Smooth muscle cell (in vitro differentiated cells): ENCODE results near the gene CNKSR2. TPM values are rescaled to one million over a fixed set of nuclear protein-coding genes. Genes with fewer than 3 reads are reported as not detected.

ENCODE experiments used
- DNase-seq: peaks from one replicate; lab custom pipeline; 2025; ENCODE audit not compliant: unreplicated experiment; lab: John Stamatoyannopoulos, UW
- H2AFZ ChIP-seq: fragments of 200-600 bp; sonication (generic); 2 replicates; pipeline ENCODE4 v1.6.0; 2016; ENCODE audit warnings: antibody characterized with exemption, low read depth, mild to moderate bottlenecking
- H3F3A ChIP-seq: fragments of 200-600 bp; sonication (generic); 2 replicates; pipeline ENCODE4 v1.6.0; 2017; ENCODE audit warnings: antibody characterized with exemption, low read depth
- H3K27ac ChIP-seq: fragments of 200-600 bp; sonication (generic); 2 replicates; pipeline ENCODE4 v1.5.1; 2016; ENCODE audit warnings: low read depth, mild to moderate bottlenecking
- H3K27me3 ChIP-seq: fragments of 200-600 bp; sonication (generic); 2 replicates; pipeline ENCODE4 v1.6.1; 2016; ENCODE audit warnings: low read depth, mild to moderate bottlenecking
- H3K36me3 ChIP-seq: fragments of 200-600 bp; sonication (generic); 2 replicates; pipeline ENCODE4 v1.5.1; 2016; ENCODE audit warnings: low read depth
- H3K4me1 ChIP-seq: fragments of 200-600 bp; sonication (generic); 2 replicates; pipeline ENCODE4 v1.5.1; 2016; ENCODE audit warnings: low read depth
- H3K4me2 ChIP-seq: fragments of 200-600 bp; sonication (generic); 2 replicates; pipeline ENCODE4 v1.6.0; 2016; ENCODE audit warnings: mild to moderate bottlenecking
- H3K4me3 ChIP-seq: fragments of 200-600 bp; sonication (generic); 2 replicates; pipeline ENCODE4 v1.5.1; 2016; ENCODE audit warnings: mild to moderate bottlenecking
- H3K79me2 ChIP-seq: fragments of 200-600 bp; sonication (generic); 2 replicates; pipeline ENCODE4 v1.6.0; 2016; ENCODE audit warnings: low read depth, mild to moderate bottlenecking
- H3K9ac ChIP-seq: fragments of 200-600 bp; sonication (generic); 2 replicates; pipeline ENCODE4 v1.6.0; 2016; ENCODE audit warnings: low read depth
- H3K9me3 ChIP-seq: fragments of 200-600 bp; sonication (generic); replicated peaks from 2 replicates; pipeline ENCODE4 v1.5.1; 2016; ENCODE audit warnings: low read depth
- H4K20me1 ChIP-seq: fragments of 200-600 bp; sonication (generic); 2 replicates; pipeline ENCODE4 v1.6.0; 2016; ENCODE audit warnings: low read depth
- WGBS: methylation state at CpG from one replicate; pipeline ENCODE4 v1.1.7; 2016; ENCODE audit warnings: low lambda C conversion rate; 5-methylcytosine and 5-hydroxymethylcytosine counted together
- polyA plus RNA-seq: library from polyadenylated mRNA; unstranded; fragments of >200 nt; fragmentation: Nextera tagmentation; extraction: Ambion mirVana; gene quantifications from 2 replicates; pipeline ENCODE4 v1.2.1, GENCODE V29; 2016
- total RNA-seq: library from RNA; depleted of rRNA; stranded (reverse); fragments of >200 nt; gene quantifications from 2 replicates; pipeline ENCODE4 v1.2.3, GENCODE V29; 2014
- TF ChIP-seq, protein P1 (sequence below): fragments of 200-600 bp; sonication (generic); IDR thresholded peaks from 2 replicates; pipeline ENCODE4 v1.5.1; 2017; ENCODE audit warnings: borderline replicate concordance, mild to moderate bottlenecking, antibody characterized with exemption; ENCODE audit not compliant: insufficient read depth, poor library complexity, severe bottlenecking

The CNKSR2 gene
- total and polyA plus RNA-seq, 2 experiments from 2014 or later, result 1.1 TPM; not detected in 1

DNA sequence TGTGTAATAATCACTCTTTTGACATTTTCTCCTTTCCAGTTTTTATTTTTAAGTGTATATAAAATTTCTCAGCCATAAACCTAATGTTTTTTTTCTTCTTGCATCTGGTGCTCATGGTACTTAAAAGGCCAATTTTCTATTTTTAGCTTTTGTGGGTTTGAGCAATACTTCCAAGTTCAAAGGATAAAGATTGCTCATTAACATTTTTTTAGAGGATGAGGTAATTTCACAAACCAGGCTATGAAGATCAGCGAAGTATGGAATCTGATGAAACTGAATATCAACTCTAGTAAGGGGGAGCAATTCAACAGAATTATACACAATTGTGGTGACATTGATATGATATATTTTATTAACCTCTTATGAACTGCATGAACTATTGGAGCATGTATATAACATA lies 309.7 kb downstream of the CNKSR2 start:
- no peaks in the 10 kb centered on the region for H3K27me3 ChIP-seq
- no peak overlapping the region for H3K27ac ChIP-seq
- no peaks in the 10 kb centered on the region for H3K9me3 ChIP-seq
- TF ChIP-seq, protein P1, sequence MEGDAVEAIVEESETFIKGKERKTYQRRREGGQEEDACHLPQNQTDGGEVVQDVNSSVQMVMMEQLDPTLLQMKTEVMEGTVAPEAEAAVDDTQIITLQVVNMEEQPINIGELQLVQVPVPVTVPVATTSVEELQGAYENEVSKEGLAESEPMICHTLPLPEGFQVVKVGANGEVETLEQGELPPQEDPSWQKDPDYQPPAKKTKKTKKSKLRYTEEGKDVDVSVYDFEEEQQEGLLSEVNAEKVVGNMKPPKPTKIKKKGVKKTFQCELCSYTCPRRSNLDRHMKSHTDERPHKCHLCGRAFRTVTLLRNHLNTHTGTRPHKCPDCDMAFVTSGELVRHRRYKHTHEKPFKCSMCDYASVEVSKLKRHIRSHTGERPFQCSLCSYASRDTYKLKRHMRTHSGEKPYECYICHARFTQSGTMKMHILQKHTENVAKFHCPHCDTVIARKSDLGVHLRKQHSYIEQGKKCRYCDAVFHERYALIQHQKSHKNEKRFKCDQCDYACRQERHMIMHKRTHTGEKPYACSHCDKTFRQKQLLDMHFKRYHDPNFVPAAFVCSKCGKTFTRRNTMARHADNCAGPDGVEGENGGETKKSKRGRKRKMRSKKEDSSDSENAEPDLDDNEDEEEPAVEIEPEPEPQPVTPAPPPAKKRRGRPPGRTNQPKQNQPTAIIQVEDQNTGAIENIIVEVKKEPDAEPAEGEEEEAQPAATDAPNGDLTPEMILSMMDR, result no peak
- no peaks in the 10 kb centered on the region for H3F3A ChIP-seq
- no peak overlapping the region for H3K9ac ChIP-seq
- no peak overlapping the region for H3K4me3 ChIP-seq
- DNase-seq, result no peak
- no peaks in the 10 kb centered on the region for H3K36me3 ChIP-seq
- H2AFZ ChIP-seq, result no peak overlapping the region
- peak overlapping the region; percentile 32 for H3K4me2 ChIP-seq
- no peaks in the 10 kb centered on the region for H3K79me2 ChIP-seq
- WGBS, result 38% methylated on average over 1 of the region's 1 CpG
- no peaks in the 10 kb centered on the region for H3K4me1 ChIP-seq
- H4K20me1 ChIP-seq, result no peaks in the 10 kb centered on the region

DNA sequence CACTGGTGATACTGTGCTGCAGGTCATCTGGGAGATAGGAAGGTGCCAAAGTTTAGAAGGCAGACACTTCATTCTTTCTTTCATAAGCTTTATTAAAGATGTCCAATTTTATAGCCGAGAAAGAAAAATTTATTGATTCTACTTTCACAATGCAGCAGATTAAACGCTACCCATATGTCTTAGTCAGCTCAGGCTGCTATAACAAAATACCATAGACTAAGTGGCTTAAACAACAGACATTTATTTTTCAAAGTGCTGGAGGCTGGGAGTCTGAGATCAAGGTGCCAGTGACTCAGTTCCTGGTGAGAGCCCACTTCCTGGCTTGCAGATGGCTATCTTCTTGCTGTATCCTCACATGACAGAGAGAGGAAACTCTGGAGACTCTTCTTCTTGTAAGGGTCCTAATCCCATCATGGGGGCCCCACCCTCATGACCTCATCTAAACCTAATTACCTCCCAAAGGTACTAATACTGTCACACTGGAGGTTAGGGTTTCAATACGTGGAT lies 317.3 kb downstream of the CNKSR2 start:
- no peak overlapping the region for H3K4me3 ChIP-seq
- H3K27ac ChIP-seq, result no peak overlapping the region
- no peak overlapping the region for H3K9ac ChIP-seq
- no peaks in the 10 kb centered on the region for H3K79me2 ChIP-seq
- no peaks in the 10 kb centered on the region for H4K20me1 ChIP-seq
- 76% methylated on average over 3 of the region's 3 CpGs for WGBS
- H3K36me3 ChIP-seq, result no peaks in the 10 kb centered on the region
- no peak overlapping the region for H3K4me2 ChIP-seq
- DNase-seq, result no peak
- no peaks in the 10 kb centered on the region for H3K4me1 ChIP-seq
- TF ChIP-seq, protein P1, result no peak
- H3F3A ChIP-seq, result no peaks in the 10 kb centered on the region
- no peak overlapping the region for H2AFZ ChIP-seq
- no peaks in the 10 kb centered on the region for H3K27me3 ChIP-seq
- no peaks in the 10 kb centered on the region for H3K9me3 ChIP-seq

DNA sequence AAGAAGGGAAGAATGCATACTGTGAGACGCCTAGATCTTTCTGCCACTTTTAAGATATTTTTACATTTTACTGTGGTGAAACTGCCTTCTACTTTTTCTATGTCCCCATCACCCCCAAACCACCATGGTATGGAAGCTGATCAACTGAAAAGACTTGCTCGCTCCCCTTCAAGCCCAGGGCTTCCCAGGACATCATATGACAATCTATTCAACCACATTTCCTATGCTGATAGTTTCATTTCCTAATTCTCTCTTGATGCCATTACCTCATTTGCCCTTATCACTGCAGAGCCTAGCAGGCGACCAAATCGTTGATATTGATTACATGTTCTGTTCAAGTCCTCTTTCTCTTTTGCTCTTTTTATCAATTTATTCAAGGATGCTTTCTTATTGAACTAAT lies 324.1 kb downstream of the CNKSR2 start:
- H3K27me3 ChIP-seq, result no peaks in the 10 kb centered on the region
- no peaks in the 10 kb centered on the region for H3K9me3 ChIP-seq
- no peaks in the 10 kb centered on the region for H4K20me1 ChIP-seq
- TF ChIP-seq, protein P1, result no peak
- no peak overlapping the region for H3K4me3 ChIP-seq
- no peaks in the 10 kb centered on the region for H3K79me2 ChIP-seq
- WGBS, result 78% methylated on average over 4 of the region's 4 CpGs
- H3K9ac ChIP-seq, result no peak overlapping the region
- H2AFZ ChIP-seq, result no peak overlapping the region
- no peak overlapping the region for H3K4me2 ChIP-seq
- H3K4me1 ChIP-seq, result no peaks in the 10 kb centered on the region
- no peak overlapping the region for H3K27ac ChIP-seq
- no peaks in the 10 kb centered on the region for H3K36me3 ChIP-seq
- DNase-seq, result no peak
- H3F3A ChIP-seq, result no peaks in the 10 kb centered on the region

DNA sequence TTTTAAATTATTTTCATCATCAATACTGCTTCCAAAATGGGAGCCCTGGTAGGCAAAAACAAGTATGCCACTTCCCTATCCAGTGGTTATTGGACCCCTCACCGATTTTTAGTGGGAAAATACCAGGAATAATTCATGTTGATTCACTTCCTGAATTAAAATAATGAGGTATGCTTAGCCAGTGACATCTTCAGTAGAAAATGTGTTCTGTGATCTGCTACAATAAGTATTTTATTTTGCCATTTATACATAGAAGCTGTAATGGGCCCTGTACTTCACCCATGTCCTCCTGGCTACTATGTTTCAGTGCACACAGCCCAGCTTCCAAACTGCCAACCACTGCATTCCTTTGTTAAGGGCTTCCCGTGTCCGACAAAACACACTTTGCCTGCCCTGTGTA lies 324.9 kb downstream of the CNKSR2 start:
- no peak overlapping the region for H3K27ac ChIP-seq

More for the DNA sequence above, 324.9 kb downstream of the CNKSR2 start:
- Histone ChIP-seq H4K20me1 (no peaks in the 10 kb centered on the region), H3F3A (no peaks in the 10 kb centered on the region), H3K27me3 (no peaks in the 10 kb centered on the region), H3K4me3 (no peak overlapping the region), H3K9me3 (no peaks in the 10 kb centered on the region), H3K4me2 (no peak overlapping the region), H3K79me2 (no peaks in the 10 kb centered on the region), H2AFZ (no peak overlapping the region), H3K36me3 (no peaks in the 10 kb centered on the region), H3K4me1 (no peaks in the 10 kb centered on the region), H3K9ac (no peak overlapping the region)
- TF ChIP-seq, protein P1, result no peak
- DNase-seq, result no peak
- WGBS, result 76% methylated on average over 3 of the region's 3 CpGs
